A549 (cell line): Measurements from ENCODE around the gene R3HDM2.

Experiments used
- POLR2A ChIP-seq: IDR thresholded peaks from 2 replicates; pipeline ENCODE4 v1.6.1; 2012; ENCODE audit warnings: mild to moderate bottlenecking, low read length
- RAD21 ChIP-seq, 2 experiments: fragments of >200 bp in 1 of 2; sonication (Bioruptor Twin) in 1 of 2; formaldehyde crosslinking in 1 of 2; IDR thresholded peaks in 1 of 2; conservative IDR thresholded peaks in 1 of 2; 2 replicates in 1 of 2; 3 replicates in 1 of 2; pipeline ENCODE4 v1.6.1; 2012 to 2018; ENCODE audit warnings: inconsistent platforms in 1 of 2
- TF ChIP-seq, protein P1 (sequence below): fragments of >200 bp; sonication (Bioruptor Twin); formaldehyde crosslinking; IDR thresholded peaks from 3 replicates; pipeline ENCODE4 v1.5.1; 2016
- TF ChIP-seq, protein P2 (sequence below): fragments of 200-600 bp; sonication (generic); IDR thresholded peaks from 2 replicates; pipeline ENCODE4 v1.6.1; 2016; ENCODE audit warnings: antibody characterized with exemption, mild to moderate bottlenecking, moderate library complexity
- TF ChIP-seq, protein P3 (sequence below): IDR thresholded peaks from 2 replicates; pipeline ENCODE4 v1.6.1; 2012

DNA sequence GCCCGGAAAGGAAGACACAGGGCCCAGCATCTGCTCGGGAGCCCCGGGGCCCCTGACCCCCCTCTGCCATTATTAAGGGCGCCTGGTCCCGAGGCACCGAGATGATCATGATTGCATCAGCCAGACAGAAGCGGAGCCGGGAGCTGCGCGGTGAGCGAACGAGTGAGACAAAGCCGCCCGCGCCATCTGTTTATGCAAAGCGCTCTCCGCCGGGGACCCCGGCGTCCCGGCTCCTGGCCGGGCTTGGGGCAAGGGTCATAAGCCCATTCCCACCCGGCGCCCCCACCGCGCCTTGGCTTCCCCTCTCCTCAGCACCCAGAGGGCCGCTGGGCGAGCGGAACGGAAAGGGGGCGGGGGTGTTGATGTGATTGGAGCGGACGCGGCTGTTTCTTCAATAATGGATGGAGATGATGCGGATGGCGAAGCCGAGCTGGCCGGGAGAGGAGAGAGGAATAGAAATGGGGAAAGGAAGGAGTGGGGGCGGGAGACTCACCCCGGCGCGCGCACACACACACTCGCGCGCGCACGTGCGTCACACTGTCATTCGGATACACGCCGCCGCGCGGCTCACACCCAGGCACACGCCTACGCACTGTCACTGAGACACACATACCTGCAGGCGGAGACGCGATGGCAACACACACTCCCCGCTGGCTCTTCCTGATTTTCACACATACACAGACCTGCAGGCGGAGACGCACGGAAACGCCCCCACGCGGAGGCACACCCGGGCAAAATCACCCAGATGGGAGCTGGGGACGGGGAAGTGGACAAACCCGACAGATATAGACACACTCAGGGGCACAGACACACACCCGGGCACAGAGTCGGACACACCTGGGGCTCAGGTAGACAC, 190.5 kb downstream of the R3HDM2 start:
- TF ChIP-seq, protein P1, sequence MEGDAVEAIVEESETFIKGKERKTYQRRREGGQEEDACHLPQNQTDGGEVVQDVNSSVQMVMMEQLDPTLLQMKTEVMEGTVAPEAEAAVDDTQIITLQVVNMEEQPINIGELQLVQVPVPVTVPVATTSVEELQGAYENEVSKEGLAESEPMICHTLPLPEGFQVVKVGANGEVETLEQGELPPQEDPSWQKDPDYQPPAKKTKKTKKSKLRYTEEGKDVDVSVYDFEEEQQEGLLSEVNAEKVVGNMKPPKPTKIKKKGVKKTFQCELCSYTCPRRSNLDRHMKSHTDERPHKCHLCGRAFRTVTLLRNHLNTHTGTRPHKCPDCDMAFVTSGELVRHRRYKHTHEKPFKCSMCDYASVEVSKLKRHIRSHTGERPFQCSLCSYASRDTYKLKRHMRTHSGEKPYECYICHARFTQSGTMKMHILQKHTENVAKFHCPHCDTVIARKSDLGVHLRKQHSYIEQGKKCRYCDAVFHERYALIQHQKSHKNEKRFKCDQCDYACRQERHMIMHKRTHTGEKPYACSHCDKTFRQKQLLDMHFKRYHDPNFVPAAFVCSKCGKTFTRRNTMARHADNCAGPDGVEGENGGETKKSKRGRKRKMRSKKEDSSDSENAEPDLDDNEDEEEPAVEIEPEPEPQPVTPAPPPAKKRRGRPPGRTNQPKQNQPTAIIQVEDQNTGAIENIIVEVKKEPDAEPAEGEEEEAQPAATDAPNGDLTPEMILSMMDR = no peak
- TF ChIP-seq RAD21 (conservative IDR thresholded peaks at IDR 0.05 in 1 of 2, IDR thresholded peaks at IDR 0.05 in 1 of 2) (no peak), POLR2A (no peak)
- TF ChIP-seq, protein P2, sequence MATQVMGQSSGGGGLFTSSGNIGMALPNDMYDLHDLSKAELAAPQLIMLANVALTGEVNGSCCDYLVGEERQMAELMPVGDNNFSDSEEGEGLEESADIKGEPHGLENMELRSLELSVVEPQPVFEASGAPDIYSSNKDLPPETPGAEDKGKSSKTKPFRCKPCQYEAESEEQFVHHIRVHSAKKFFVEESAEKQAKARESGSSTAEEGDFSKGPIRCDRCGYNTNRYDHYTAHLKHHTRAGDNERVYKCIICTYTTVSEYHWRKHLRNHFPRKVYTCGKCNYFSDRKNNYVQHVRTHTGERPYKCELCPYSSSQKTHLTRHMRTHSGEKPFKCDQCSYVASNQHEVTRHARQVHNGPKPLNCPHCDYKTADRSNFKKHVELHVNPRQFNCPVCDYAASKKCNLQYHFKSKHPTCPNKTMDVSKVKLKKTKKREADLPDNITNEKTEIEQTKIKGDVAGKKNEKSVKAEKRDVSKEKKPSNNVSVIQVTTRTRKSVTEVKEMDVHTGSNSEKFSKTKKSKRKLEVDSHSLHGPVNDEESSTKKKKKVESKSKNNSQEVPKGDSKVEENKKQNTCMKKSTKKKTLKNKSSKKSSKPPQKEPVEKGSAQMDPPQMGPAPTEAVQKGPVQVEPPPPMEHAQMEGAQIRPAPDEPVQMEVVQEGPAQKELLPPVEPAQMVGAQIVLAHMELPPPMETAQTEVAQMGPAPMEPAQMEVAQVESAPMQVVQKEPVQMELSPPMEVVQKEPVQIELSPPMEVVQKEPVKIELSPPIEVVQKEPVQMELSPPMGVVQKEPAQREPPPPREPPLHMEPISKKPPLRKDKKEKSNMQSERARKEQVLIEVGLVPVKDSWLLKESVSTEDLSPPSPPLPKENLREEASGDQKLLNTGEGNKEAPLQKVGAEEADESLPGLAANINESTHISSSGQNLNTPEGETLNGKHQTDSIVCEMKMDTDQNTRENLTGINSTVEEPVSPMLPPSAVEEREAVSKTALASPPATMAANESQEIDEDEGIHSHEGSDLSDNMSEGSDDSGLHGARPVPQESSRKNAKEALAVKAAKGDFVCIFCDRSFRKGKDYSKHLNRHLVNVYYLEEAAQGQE = no peak
- TF ChIP-seq, protein P3, sequence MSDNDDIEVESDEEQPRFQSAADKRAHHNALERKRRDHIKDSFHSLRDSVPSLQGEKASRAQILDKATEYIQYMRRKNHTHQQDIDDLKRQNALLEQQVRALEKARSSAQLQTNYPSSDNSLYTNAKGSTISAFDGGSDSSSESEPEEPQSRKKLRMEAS = peak; percentile 77
